ENCODE results near the gene PTGES2. TPM values are rescaled to one million over a fixed set of nuclear protein-coding genes. Genes with fewer than 3 reads are reported as not detected.

PTGES2 gene
- total and polyA plus RNA-seq, 9 of the 15 experiments (the other 6 are each of a cell fraction or from before 2014, with no cell fraction given), result 2.4 to 196 (median 90.1) TPM

- TF ChIP-seq PBX2 (CRISPR knock-in tag; IDR thresholded peaks at IDR 0.05; ENCODE audit: low read depth) (no peak), PBX2 (tag; conservative IDR thresholded peaks at IDR 0.05; ENCODE audit: low read depth) (peak; percentile 85), HIVEP1 (CRISPR knock-in tag; IDR thresholded peaks at IDR 0.05) (no peak), NRF1 (conservative IDR thresholded peaks at IDR 0.05 in 1 of 2, IDR thresholded peaks at IDR 0.05 in 1 of 2) (no peak), ZNF830 (CRISPR knock-in tag; IDR thresholded peaks at IDR 0.05) (no peak), JUN (IDR thresholded peaks at IDR 0.05; ENCODE audit: borderline replicate concordance, low read depth, low read length) (peak; percentile 94), JUN (CRISPR knock-in tag; IDR thresholded peaks at IDR 0.05; ENCODE audit: borderline replicate concordance) (no peak), CUX1 (CRISPR knock-in tag; IDR thresholded peaks at IDR 0.05) (no peak), XRCC5 (IDR thresholded peaks at IDR 0.05; ENCODE audit: low read depth, low read length) (peak; percentile 33; the same call in 1 of the 2 replicates), KAT7 (CRISPR knock-in tag; IDR thresholded peaks at IDR 0.05; ENCODE audit: borderline replicate concordance) (0 out of 2 replicates have a peak, but pooled peaks have one; percentile 18), ZNF518B (CRISPR knock-in tag; IDR thresholded peaks at IDR 0.05) (no peak), CEBPG (CRISPR knock-in tag; IDR thresholded peaks at IDR 0.05) (peak; percentile 53), CEBPG (tag; conservative IDR thresholded peaks at IDR 0.05 in 1 of 2, IDR thresholded peaks at IDR 0.05 in 1 of 2) (peak; percentile 37 to 56; a peak in 3 of 4 replicates), ASH1L (IDR thresholded peaks at IDR 0.05; ENCODE audit: borderline replicate concordance, low read depth, partially characterized antibody) (no peak), ZFP36 (IDR thresholded peaks at IDR 0.05; ENCODE audit: low read depth, low read length, partially characterized antibody) (peak; percentile 45)
Observed at GRCh38 chr9:128078504-128079434, 48.8 kb downstream of the PTGES2 start (continued).
